SU-DHL-6 (cell line): ENCODE measurements around the gene SPG21.

Experiments used
- H2AFZ ChIP-seq: fragments of 200-600 bp; sonication (generic); 2 replicates; pipeline ENCODE4 v1.6.1; 2014; ENCODE audit warnings: low read depth, mild to moderate bottlenecking, moderate library complexity, mixed read lengths, antibody characterized with exemption, low read length; ENCODE audit not compliant: severe bottlenecking
- H3F3A ChIP-seq: fragments of 200-600 bp; shearing (Covaris generic); 2 replicates; pipeline ENCODE4 v1.6.0; 2016; ENCODE audit warnings: antibody characterized with exemption, mild to moderate bottlenecking; ENCODE audit not compliant: insufficient read depth
- H3K27ac ChIP-seq: fragments of 200-600 bp; sonication (generic); 2 replicates; pipeline ENCODE4 v1.5.1; 2016; ENCODE audit warnings: low read depth, mild to moderate bottlenecking, low read length, moderate library complexity, mixed read lengths
- H3K27me3 ChIP-seq: fragments of 200-600 bp; sonication (generic), shearing (Covaris generic); 2 replicates; pipeline ENCODE4 v1.6.0; 2014; ENCODE audit warnings: mild to moderate bottlenecking, low read length
- H3K36me3 ChIP-seq: fragments of 200-600 bp; sonication (generic); 2 replicates; pipeline ENCODE4 v1.6.1; 2014; ENCODE audit warnings: mild to moderate bottlenecking, low read length, mixed read lengths
- H3K4me2 ChIP-seq: fragments of 300-600, 200-600 bp; shearing (Covaris generic), sonication (generic); 2 replicates; pipeline ENCODE4 v1.6.0; 2014; ENCODE audit warnings: low read length, low read depth, mild to moderate bottlenecking; ENCODE audit not compliant: poor library complexity, severe bottlenecking
- H3K4me3 ChIP-seq: fragments of 200-600 bp; sonication (generic); 2 replicates; pipeline ENCODE4 v1.5.1; 2014; ENCODE audit warnings: antibody characterized with exemption, low read length, mild to moderate bottlenecking, mixed read lengths; ENCODE audit not compliant: insufficient read depth, poor library complexity, severe bottlenecking
- H3K79me2 ChIP-seq: fragments of 200-600 bp; sonication (generic); 2 replicates; pipeline ENCODE4 v1.6.1; 2014; ENCODE audit warnings: mild to moderate bottlenecking, low read length, moderate library complexity; ENCODE audit not compliant: insufficient read depth
- H3K9ac ChIP-seq: fragments of 200-600 bp; sonication (generic); 2 replicates; pipeline ENCODE4 v1.7.0; 2014; ENCODE audit warnings: mild to moderate bottlenecking, low read length
- H3K9me2 ChIP-seq: fragments of 200-600 bp; sonication (generic); replicated peaks from 2 replicates; pipeline ENCODE4 v1.6.1; 2014; ENCODE audit warnings: low read length; ENCODE audit not compliant: insufficient read depth
- H3K9me3 ChIP-seq: fragments of 200-600 bp; sonication (generic); 2 replicates; pipeline ENCODE4 v1.6.1; 2014; ENCODE audit warnings: low read length, mixed read lengths; ENCODE audit not compliant: insufficient read depth
- H4K20me1 ChIP-seq: fragments of 200-600 bp; sonication (generic); 2 replicates; pipeline ENCODE4 v1.6.1; 2014; ENCODE audit warnings: low read depth, mild to moderate bottlenecking, antibody characterized with exemption, low read length, moderate library complexity, mixed read lengths
- CTCF ChIP-seq: fragments of 200-600 bp; sonication (generic); IDR thresholded peaks from one replicate; pipeline ENCODE4 v1.5.1; 2017; ENCODE audit warnings: antibody characterized with exemption, mild to moderate bottlenecking, low read length, moderate library complexity; ENCODE audit not compliant: insufficient read depth, poor library complexity, severe bottlenecking
- EZH2phosphoT487 ChIP-seq: fragments of 200-600 bp; sonication (generic), shearing (Covaris generic); conservative IDR thresholded peaks from 2 replicates; pipeline ENCODE4 v1.6.1; 2018; ENCODE audit warnings: mild to moderate bottlenecking, antibody characterized with exemption, low read length, moderate library complexity, mixed read lengths

Gene SPG21

GRCh38 chr15:64985366-64986033 is 4.2 kb downstream of the SPG21 start:
- Histone ChIP-seq H3K4me3 (no peak overlapping the region), H2AFZ (no peak overlapping the region), H3K27ac (no peak overlapping the region), H3K27me3 (no peaks in the 10 kb centered on the region), H3K36me3 (no peaks in the 10 kb centered on the region), H3F3A (peaks cover 7% of the 10 kb centered on the region), H3K9me2 (no peaks in the 10 kb centered on the region), H3K79me2 (peaks cover 46% of the 10 kb centered on the region), H4K20me1 (no peaks in the 10 kb centered on the region), H3K4me2 (no peak overlapping the region), H3K9ac (no peak overlapping the region), H3K9me3 (no peaks in the 10 kb centered on the region)
- no peak for TF ChIP-seq EZH2phosphoT487
- no peak for TF ChIP-seq CTCF

- Histone ChIP-seq H3K9ac (no peak overlapping the region), H3K4me2 (no peak overlapping the region), H4K20me1 (no peaks in the 10 kb centered on the region), H2AFZ (no peak overlapping the region), H3K9me3 (no peaks in the 10 kb centered on the region), H3K27ac (no peak overlapping the region), H3K36me3 (no peaks in the 10 kb centered on the region), H3K9me2 (no peaks in the 10 kb centered on the region), H3K27me3 (no peaks in the 10 kb centered on the region), H3K4me3 (no peak overlapping the region), H3K79me2 (peaks cover 31% of the 10 kb centered on the region), H3F3A (no peaks in the 10 kb centered on the region)
- no peak for TF ChIP-seq EZH2phosphoT487
- TF ChIP-seq CTCF, result no peak
These were observed 7.2 kb downstream of the SPG21 start for GRCh38 chr15:64982472-64982871.

- H3K27ac ChIP-seq, result no peak overlapping the region
- H3K9me2 ChIP-seq, result no peaks in the 10 kb centered on the region
- no peaks in the 10 kb centered on the region for H3K36me3 ChIP-seq
- H2AFZ ChIP-seq, result no peak overlapping the region
- no peak overlapping the region for H3K4me2 ChIP-seq
- TF ChIP-seq CTCF (no peak), EZH2phosphoT487 (no peak)
- no peaks in the 10 kb centered on the region for H3K27me3 ChIP-seq
- peaks cover 26% of the 10 kb centered on the region for H3K79me2 ChIP-seq
- H3K4me3 ChIP-seq, result no peak overlapping the region
- H3F3A ChIP-seq, result no peaks in the 10 kb centered on the region
- no peaks in the 10 kb centered on the region for H4K20me1 ChIP-seq
- no peaks in the 10 kb centered on the region for H3K9me3 ChIP-seq
- no peak overlapping the region for H3K9ac ChIP-seq
These were observed 7.8 kb downstream of the SPG21 start for GRCh38 chr15:64981812-64982431.
